DND-41 (cell line): ENCODE results near the gene GRIA1.

Experiments
- EZH2 ChIP-seq: IDR thresholded peaks from 3 replicates; pipeline ENCODE4 v1.6.1; 2012; ENCODE audit warnings: borderline replicate concordance, low read depth, mild to moderate bottlenecking, moderate library complexity, low read length, inconsistent platforms; ENCODE audit not compliant: severe bottlenecking
- TF ChIP-seq, protein P1 (sequence below): IDR thresholded peaks from 2 replicates; pipeline ENCODE4 v1.5.1; 2012; ENCODE audit warnings: borderline replicate concordance, low read length, moderate library complexity, mild to moderate bottlenecking; ENCODE audit not compliant: poor library complexity, severe bottlenecking; ENCODE audit errors: extremely low read depth

DNA sequence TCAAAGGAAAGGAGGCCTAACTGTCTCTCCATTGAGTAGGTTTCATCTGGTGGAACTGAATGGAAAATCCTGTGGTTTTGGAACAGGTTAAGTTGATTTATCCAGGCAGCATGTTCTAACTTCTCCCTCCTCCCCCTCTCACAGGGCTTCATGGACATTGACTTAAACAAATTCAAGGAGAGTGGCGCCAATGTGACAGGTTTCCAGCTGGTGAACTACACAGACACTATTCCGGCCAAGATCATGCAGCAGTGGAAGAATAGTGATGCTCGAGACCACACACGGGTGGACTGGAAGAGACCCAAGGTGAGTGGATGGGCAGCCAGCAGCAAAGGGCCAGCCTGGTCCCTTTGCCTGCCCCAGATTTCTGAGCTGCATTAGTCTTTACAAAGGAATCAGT is 183.9 kb downstream of the GRIA1 start:
- TF ChIP-seq, protein P1, sequence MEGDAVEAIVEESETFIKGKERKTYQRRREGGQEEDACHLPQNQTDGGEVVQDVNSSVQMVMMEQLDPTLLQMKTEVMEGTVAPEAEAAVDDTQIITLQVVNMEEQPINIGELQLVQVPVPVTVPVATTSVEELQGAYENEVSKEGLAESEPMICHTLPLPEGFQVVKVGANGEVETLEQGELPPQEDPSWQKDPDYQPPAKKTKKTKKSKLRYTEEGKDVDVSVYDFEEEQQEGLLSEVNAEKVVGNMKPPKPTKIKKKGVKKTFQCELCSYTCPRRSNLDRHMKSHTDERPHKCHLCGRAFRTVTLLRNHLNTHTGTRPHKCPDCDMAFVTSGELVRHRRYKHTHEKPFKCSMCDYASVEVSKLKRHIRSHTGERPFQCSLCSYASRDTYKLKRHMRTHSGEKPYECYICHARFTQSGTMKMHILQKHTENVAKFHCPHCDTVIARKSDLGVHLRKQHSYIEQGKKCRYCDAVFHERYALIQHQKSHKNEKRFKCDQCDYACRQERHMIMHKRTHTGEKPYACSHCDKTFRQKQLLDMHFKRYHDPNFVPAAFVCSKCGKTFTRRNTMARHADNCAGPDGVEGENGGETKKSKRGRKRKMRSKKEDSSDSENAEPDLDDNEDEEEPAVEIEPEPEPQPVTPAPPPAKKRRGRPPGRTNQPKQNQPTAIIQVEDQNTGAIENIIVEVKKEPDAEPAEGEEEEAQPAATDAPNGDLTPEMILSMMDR = no peak
- no peak for TF ChIP-seq EZH2
